Keratinocyte (primary cell): ENCODE measurements around the gene TMEM191B. TPM values are rescaled to one million over a fixed set of nuclear protein-coding genes. Genes with fewer than 3 reads are reported as not detected.
"Not testable (repeated sequence)": the region's sequence is repeated elsewhere in the genome, so short reads cannot be mapped to it uniquely, and the experiment has no call there.

Experiments
- DNase-seq: peaks from one replicate; pipeline ENCODE4 v3.0.0-alpha.2; 2011; ENCODE audit warnings: low read depth, missing footprints, low spot score
- FAIRE-seq: peaks from 2 replicates; lab custom pipeline; 2011; peaks lifted over from hg19 to GRCh38; lab: Jason Lieb, UNC
- H2AFZ ChIP-seq: 2 replicates; pipeline ENCODE4 v1.6.0; 2012; ENCODE audit warnings: low read length, control low read depth, inconsistent platforms; ENCODE audit not compliant: control insufficient read depth
- H3K27ac ChIP-seq: 2 replicates; pipeline ENCODE4 v1.5.1; 2011; ENCODE audit warnings: low read length; ENCODE audit not compliant: control insufficient read depth, insufficient read depth
- H3K27me3 ChIP-seq: 3 replicates; pipeline ENCODE4 v1.6.0; 2011; ENCODE audit warnings: low read length; ENCODE audit not compliant: control insufficient read depth, insufficient read depth; ENCODE audit errors: extremely low read depth
- H3K36me3 ChIP-seq, 2 experiments: 2 replicates in 1 of 2; 3 replicates in 1 of 2; pipeline ENCODE4 v1.5.1; 2011; ENCODE audit warnings: low read length in 2 of 2, mild to moderate bottlenecking in 1 of 2; ENCODE audit not compliant: control insufficient read depth in 2 of 2, insufficient read depth in 2 of 2; ENCODE audit errors: extremely low read depth in 1 of 2
- H3K4me1 ChIP-seq: 3 replicates; pipeline ENCODE4 v1.5.1; 2011; ENCODE audit warnings: low read length; ENCODE audit not compliant: control insufficient read depth, insufficient read depth; ENCODE audit errors: extremely low read depth
- H3K4me2 ChIP-seq: 3 replicates; pipeline ENCODE4 v1.6.0; 2011; ENCODE audit warnings: low read depth, low read length; ENCODE audit not compliant: control insufficient read depth, insufficient read depth; ENCODE audit errors: extremely low read depth
- H3K4me3 ChIP-seq, 3 experiments: fragments of 200-600 bp in 1 of 3; sonication (generic) in 1 of 3; 2 replicates in 2 of 3; 3 replicates in 1 of 3; pipeline ENCODE4 v1.5.1; 2011 to 2016; ENCODE audit warnings: low read length in 3 of 3, mild to moderate bottlenecking in 3 of 3, control low read depth in 2 of 3, inconsistent platforms in 1 of 3, low read depth in 1 of 3, mixed read lengths in 1 of 3, mixed run types in 1 of 3, moderate library complexity in 1 of 3; ENCODE audit not compliant: control insufficient read depth in 2 of 3, insufficient read depth in 2 of 3; ENCODE audit errors: extremely low read depth in 1 of 3
- H3K79me2 ChIP-seq: 2 replicates; pipeline ENCODE4 v1.6.0; 2012; ENCODE audit warnings: low read length; ENCODE audit not compliant: control insufficient read depth, insufficient read depth
- H3K9ac ChIP-seq: 3 replicates; pipeline ENCODE4 v1.6.0; 2011; ENCODE audit warnings: low read length; ENCODE audit not compliant: control insufficient read depth, insufficient read depth; ENCODE audit errors: extremely low read depth
- H3K9me1 ChIP-seq: 3 replicates; pipeline ENCODE4 v1.6.0; 2011; ENCODE audit warnings: low read length; ENCODE audit not compliant: control insufficient read depth, insufficient read depth; ENCODE audit errors: extremely low read depth
- H3K9me3 ChIP-seq: 2 replicates; pipeline ENCODE4 v1.5.1; 2012; ENCODE audit warnings: low read depth, low read length; ENCODE audit not compliant: control insufficient read depth
- H4K20me1 ChIP-seq: 3 replicates; pipeline ENCODE4 v1.6.0; 2011; ENCODE audit warnings: low read length; ENCODE audit not compliant: control insufficient read depth, insufficient read depth; ENCODE audit errors: extremely low read depth
- dilution Hi-C: fragments of 300-500 bp; cut with MboI; formaldehyde crosslinking; loops from one replicate; pipeline ENCODE4 v1.7.0; 2020; ENCODE audit warnings: low sequenced_read_pairs; ENCODE audit not compliant: extremely low pct_ligation_motif_present
- polyA plus RNA-seq, 5 experiments: library from polyadenylated mRNA; depleted of rRNA in 3 of 5; stranded (reverse) in 3 of 5; stranded (forward) in 1 of 5; unstranded in 1 of 5; fragments of >200 nt; gene quantifications; 1 replicate in 1 of 5; 2 replicates in 3 of 5; 3 replicates in 1 of 5; pipeline versions ENCODE4 v1.2.1 to v1.2.3, GENCODE V29; 2011 to 2012; ENCODE audit warnings: missing spikeins in 2 of 5, low read depth in 1 of 5, low replicate concordance in 1 of 5

TMEM191B gene
- polyA plus RNA-seq, 1 donor (not counting 4 experiments of a cell fraction or from before 2014, with no cell fraction given), result 0.45 TPM

GRCh38 chr22:18554280-18555256 is 27.0 kb downstream of the TMEM191B start:
- H3K79me2 ChIP-seq, H3K9me3 ChIP-seq, H4K20me1 ChIP-seq, H3K27ac ChIP-seq, H3K9me1 ChIP-seq, H3K4me2 ChIP-seq, H3K36me3 ChIP-seq, H3K4me1 ChIP-seq, H2AFZ ChIP-seq, FAIRE-seq, H3K27me3 ChIP-seq, dilution Hi-C loops, H3K4me3 ChIP-seq, H3K9ac ChIP-seq, DNase-seq: not testable (repeated sequence)

GRCh38 chr22:18558516-18558915 is 30.9 kb downstream of the TMEM191B start:
- dilution Hi-C loops, H3K9ac ChIP-seq, H3K9me3 ChIP-seq, H3K4me3 ChIP-seq, H3K4me1 ChIP-seq, H3K9me1 ChIP-seq, DNase-seq, H4K20me1 ChIP-seq, H3K4me2 ChIP-seq, H3K27ac ChIP-seq, FAIRE-seq, H3K36me3 ChIP-seq, H3K27me3 ChIP-seq, H2AFZ ChIP-seq, H3K79me2 ChIP-seq: not testable (repeated sequence)

GRCh38 chr22:18558939-18559338 is 31.3 kb downstream of the TMEM191B start:
- H3K9ac ChIP-seq, dilution Hi-C loops, H3K4me1 ChIP-seq, H3K27me3 ChIP-seq, H3K9me3 ChIP-seq, DNase-seq, H3K36me3 ChIP-seq, H4K20me1 ChIP-seq, H3K79me2 ChIP-seq, H3K4me2 ChIP-seq, H3K4me3 ChIP-seq, H2AFZ ChIP-seq, FAIRE-seq, H3K27ac ChIP-seq, H3K9me1 ChIP-seq: not testable (repeated sequence)

- H4K20me1 ChIP-seq, H3K9ac ChIP-seq, H3K79me2 ChIP-seq, FAIRE-seq, H3K4me1 ChIP-seq, DNase-seq, H2AFZ ChIP-seq, dilution Hi-C loops, H3K9me1 ChIP-seq, H3K9me3 ChIP-seq, H3K27ac ChIP-seq, H3K4me2 ChIP-seq, H3K4me3 ChIP-seq, H3K27me3 ChIP-seq, H3K36me3 ChIP-seq: not testable (repeated sequence)
Observed at GRCh38 chr22:18560099-18560974, 32.7 kb downstream of the TMEM191B start.
